Measurements from ENCODE around the gene FLNB.
"Not testable (repeated sequence)": the region's sequence is repeated elsewhere in the genome, so short reads cannot be mapped to it uniquely, and the experiment has no call there.

DNA sequence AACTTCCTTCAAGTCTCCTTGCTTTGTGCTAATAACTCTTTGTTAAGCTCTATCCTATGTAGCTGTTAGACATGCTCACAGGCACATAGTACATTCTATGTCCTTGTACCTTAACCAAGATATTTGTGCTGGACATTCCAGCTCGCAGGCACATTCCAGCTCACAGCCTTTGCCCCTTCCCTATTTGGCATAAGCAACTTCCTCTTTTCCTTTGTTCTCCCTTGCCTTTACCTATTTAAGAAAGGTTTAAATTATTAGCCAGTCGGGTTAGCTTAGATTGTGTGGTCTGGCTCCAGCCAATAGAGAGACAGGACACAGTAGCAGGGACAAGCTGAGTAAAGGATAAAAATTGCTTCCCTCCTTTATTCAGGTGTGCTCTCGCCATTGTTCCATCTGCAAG is 193.2 kb downstream of the FLNB start:
- TF ChIP-seq, protein P1, sequence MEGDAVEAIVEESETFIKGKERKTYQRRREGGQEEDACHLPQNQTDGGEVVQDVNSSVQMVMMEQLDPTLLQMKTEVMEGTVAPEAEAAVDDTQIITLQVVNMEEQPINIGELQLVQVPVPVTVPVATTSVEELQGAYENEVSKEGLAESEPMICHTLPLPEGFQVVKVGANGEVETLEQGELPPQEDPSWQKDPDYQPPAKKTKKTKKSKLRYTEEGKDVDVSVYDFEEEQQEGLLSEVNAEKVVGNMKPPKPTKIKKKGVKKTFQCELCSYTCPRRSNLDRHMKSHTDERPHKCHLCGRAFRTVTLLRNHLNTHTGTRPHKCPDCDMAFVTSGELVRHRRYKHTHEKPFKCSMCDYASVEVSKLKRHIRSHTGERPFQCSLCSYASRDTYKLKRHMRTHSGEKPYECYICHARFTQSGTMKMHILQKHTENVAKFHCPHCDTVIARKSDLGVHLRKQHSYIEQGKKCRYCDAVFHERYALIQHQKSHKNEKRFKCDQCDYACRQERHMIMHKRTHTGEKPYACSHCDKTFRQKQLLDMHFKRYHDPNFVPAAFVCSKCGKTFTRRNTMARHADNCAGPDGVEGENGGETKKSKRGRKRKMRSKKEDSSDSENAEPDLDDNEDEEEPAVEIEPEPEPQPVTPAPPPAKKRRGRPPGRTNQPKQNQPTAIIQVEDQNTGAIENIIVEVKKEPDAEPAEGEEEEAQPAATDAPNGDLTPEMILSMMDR (IDR thresholded peaks at IDR 0.05): not testable (repeated sequence)
- not testable (repeated sequence) for TF ChIP-seq EP300, POLR2A (IDR thresholded peaks at IDR 0.05)
